Measurements from ENCODE around the gene ABI1.
"Not testable (repeated sequence)": the region's sequence is repeated elsewhere in the genome, so short reads cannot be mapped to it uniquely, and the experiment has no call there.

Gene ABI1

DNA sequence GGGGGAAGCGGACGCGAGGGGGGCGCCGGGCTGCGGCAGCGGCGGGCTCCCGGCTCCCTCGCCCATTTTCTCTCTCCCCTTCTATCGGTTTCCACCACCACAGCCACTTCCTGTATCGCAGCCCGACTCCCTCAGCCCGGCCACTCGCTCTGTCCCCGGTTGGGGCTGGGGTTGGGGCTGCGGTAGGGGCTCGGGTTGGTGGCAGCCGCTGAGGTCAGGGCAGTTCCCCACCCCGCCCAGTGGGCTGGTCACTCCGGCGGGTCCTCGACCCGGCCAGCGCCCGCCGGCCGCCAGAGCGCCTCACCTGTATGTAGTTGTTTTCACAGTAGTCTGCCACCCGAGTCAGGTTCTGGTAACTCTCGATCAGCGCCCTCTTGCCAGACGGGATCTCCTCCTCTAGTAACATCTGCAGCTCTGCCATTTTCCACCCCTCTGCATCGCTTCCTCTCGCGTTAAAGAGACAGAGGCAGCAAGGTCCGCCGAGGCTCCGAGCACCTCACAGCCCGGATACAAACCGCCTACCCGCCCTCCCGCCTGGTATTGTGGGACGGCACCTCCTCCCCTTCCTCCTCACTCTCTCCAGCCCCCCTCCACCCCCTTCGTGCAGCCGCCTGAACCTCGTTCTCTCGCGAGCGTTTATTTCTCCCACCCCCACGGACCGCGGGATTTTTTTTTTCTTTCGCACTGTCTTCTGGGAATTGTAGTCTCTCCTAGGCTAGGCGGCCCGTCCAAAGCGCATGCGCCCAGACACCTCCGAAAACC, at the start of gene ABI1:
Gene ABI1 (minus strand): TSS at position 516 of the 762 bp plus-strand sequence. CDS start 95 bp downstream, at position 421.
- intact Hi-C loops (cut with DNase I): loop anchor here (2.0 to 5.0 kb wide), 2 partner anchors 20 to 133 kb away; no protein-coding TSS in a partner anchor
- DNase-seq: peak; percentile 90 to 99 (median 97)

DNA sequence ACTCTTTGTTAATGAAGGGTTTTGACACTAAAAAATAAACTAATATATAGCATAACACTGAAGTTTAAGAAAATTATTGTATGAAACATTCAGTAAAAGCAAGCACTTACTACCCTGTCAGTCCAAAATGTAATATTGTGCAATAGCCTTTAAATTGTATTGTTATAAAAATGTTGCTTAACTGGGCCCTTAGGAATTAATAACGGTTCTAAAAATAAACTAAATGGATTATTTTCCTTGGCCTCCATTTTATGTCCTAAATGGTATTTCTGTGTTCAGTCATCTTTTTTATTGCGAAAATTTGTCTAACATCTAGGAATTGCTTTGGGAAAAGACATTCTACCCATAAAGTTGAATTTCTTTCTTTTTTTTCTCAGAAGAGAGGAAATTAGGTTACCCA, 49.0 kb upstream of the ABI1 start:
- no peak for DNase-seq
- intact Hi-C loops (cut with DNase I): no loop called here

DNA sequence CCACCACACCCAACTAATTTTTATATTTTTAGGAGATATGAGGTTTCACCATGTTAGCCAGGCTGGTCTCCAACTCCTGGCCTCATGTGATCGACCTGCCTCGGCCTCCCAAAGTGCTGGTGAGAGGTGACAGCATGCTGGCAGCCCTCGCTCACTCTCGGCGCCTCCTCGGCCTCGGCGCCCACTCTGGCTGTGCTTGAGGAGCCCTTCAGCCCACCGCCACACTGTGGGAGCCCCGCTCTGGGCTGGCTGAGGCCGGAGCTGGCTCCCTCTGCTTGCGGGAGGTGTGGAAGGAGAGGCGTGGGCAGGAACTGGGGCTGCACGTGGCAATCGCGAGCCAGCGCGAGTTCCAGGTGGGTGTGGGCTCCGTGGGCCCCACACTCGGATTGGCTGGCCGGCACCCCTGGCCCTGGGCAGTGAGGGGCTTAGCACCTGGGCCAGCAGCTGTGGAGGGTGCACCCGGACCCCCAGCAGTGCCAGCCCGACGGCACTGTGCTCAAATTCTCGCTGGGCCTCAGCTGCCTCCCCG, 44.6 kb upstream of the ABI1 start:
- intact Hi-C loops (cut with DNase I); DNase-seq: not testable (repeated sequence)

DNA sequence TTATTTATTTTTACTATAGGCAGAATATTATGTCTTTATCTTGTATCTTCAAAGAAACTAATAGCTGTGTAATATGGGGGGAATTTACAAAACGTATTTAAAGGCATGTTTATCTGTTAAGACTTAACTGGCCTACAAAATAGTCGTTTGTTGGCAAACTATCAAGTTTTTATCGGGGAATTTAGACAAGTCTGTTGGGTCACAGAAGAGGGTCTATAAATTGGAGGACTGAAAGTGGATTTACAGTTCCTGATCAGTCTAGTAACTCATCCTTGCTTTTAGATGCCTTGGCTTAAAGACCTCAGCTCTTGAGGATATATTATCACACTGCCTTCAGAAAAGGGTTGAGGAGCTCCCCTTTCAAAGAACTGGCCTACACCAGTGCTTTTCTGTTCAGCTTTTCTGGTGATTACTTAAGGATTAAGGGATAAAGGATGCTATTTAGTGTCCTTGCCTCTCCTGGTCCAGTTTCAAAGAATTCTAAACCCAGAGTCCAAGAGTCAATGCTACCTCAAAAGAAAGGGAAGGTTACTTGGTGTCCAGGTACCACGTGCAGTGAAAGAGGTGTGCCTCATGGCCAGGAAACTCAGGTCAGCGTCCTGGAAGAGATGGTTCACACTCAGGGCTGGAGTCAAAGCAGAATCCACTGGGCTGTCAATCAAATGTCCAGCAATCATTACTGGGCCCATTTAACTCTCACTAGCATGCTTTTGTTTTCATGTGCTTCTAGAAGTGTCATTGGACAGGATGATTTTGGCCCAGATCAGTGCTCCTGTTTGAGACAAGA, 42.9 kb upstream of the ABI1 start:
- DNase-seq: no peak
- intact Hi-C loops (cut with DNase I): no loop called here

DNA sequence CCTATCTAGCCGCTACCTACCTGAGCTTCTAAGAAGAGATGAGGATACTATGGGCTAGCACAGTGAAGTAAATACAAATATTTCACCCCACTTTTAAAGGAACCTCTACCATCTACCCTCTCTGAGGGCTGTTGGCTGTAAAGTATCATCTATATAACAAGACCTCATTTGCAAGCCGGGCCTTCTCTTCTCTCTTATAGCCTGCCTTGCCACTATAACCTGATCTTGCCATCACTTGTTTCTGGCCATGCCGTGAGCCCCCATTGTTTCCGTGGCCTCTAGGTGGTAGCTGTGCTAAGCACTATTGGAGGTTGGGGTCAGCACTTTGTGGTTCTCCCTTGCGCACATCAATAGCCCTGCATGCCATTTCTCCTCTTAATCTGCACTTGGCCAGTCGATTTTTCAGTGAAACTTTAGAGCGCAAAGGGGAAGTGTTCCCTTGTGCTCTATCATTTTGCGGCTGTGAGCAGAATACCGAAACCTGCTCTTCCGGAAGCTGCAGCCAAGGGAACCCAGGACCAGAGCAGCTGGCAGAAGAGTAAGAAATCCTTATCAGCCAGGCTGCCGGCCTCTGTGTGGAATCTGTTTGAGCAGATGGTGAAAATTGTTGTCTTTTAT, 31.7 kb upstream of the ABI1 start:
- DNase-seq: not testable (repeated sequence)
- intact Hi-C loops (cut with DNase I): loop anchor here (5.0 kb wide), 1 partner anchor 465 kb away; no protein-coding TSS in a partner anchor

DNA sequence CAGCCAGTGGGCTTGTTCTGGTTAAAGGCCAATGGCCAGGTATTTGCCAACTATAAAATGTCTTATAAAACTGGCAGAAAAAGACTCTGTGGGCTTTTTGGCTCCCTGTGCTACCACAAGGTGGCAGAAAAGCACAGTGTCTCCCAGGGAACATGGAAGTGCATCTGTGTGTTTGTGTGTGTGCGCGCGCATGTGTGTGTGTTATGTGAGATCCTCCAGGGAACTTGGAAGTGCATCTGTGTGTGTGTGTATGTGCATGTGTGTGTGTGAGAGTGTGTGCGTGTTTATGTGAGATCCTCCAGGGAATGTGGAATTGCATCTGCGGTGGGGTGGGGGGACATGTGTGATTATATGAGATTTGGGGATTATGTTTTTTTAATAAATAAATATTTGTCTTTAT, 30.2 kb upstream of the ABI1 start:
- intact Hi-C loops (cut with DNase I): loop anchor here (5.0 kb wide), 1 partner anchor 466 kb away; no protein-coding TSS in a partner anchor
- peak in 31 of 42 donors; percentile 14 to 65 (median 38) for DNase-seq

DNA sequence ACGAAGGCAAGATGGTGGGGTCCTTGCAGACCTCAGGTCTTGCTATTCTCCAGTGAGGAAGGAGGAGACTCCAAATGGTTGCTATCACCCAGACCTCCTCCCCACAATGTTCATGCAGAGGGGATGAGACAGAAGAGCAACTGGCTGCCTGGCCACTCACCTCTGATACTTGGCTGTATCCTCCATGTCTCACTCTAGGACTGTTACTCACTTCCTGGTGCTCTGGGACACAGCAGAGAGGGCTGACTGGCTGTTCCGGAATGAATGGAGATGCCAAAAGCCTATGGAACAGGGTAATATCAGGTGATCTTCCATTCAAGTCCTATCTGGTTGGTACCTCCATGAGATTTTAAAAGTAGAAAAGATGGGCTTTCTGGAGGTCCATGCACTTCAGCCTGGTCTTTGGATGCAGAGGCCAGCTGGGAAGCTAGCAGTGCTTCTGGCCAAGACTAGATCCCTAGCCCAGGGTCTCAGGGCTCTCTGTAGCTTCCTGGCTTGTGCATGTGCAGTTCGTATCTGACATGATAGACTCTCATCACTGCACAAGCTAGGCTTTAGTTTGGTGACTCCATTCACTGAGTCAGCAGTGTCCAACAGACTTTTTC, 27.0 kb upstream of the ABI1 start:
- intact Hi-C loops (cut with DNase I): no loop called here
- no peak for DNase-seq

DNA sequence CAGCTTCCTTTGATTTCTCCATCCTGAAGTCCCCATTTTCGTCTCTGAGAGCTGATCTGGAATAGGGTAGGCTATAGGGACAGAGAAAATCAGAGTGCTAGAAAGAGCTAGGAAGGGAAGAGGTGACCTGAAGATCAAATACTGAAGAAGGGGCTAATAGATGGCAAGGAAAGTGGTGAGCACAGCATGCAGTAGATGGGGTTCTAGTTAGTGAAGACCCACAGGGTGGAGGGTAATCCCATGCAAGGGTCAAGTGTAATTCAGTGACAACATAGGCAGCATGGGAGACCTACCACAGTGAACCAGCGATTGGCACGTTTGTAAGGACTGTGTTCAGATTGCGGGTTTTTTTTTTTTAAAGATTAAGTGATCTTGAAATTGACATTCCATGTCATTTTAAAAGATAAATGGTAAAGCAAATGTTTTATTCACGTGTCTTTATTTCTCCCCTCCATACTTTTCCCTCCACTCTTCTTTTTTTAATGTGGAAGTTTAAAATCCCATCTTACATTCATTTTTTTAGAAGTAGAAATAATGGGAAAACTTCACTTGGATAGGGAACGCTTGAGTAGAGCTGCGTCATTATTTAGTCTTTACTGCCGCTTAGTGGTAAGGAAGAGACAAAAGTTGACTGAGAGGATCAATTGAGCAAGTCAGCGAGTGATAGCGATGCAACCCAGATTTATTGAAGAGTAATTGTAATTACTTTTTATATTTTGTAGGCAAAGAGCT, 21.0 kb upstream of the ABI1 start:
- intact Hi-C loops (cut with DNase I): loop anchor here (2.0 to 5.0 kb wide), 2 partner anchors 21 to 154 kb away; partner anchors contain the start of gene ABI1
- peak in 8 of 42 donors; percentile 30 to 66 (median 39) for DNase-seq

DNA sequence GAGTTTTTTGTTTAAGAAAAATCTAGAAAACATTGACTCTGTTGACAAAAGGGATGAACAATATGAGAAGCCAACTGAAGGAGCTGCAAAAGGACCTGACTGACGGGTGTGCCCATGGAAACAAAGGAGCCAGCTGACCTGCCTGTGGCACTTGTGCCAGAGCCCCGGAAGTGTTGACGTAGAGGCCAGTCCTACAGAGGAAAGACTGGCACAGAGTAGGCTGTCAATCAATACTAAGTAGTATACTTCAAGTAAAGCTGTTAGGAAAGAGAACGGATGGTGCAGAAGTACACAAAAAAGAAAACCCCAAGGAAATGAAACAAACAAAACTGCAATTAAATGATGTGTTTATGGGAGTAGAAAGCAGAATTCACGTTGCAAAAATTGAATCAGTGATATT, 19.0 kb upstream of the ABI1 start:
- DNase-seq: peak in 23 of 42 donors; percentile 9 to 69 (median 41)
- intact Hi-C loops (cut with DNase I): loop anchor here (2.0 to 5.0 kb wide), 2 partner anchors 19 to 152 kb away; partner anchors contain the start of gene ABI1

DNA sequence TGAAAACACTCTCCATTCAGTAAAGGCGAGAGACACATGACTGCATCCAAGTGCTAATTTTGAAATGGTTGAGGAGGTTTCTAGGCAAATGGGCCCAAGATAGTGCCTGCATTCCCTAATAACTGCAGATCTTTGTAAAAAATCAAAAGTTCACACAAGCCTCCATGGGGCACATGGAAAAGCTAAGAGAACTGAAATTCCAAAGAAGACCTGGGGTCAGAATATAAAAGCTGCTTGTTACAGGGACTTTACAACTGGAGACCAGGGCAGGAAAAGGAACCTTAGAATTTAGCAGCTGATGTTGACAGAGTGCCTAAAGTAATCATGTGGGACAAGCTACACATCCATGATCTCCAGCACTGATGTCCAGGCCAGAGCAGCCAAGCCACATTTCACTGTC, 10.0 kb upstream of the ABI1 start:
- intact Hi-C loops (cut with DNase I): no loop called here
- no peak for DNase-seq

DNA sequence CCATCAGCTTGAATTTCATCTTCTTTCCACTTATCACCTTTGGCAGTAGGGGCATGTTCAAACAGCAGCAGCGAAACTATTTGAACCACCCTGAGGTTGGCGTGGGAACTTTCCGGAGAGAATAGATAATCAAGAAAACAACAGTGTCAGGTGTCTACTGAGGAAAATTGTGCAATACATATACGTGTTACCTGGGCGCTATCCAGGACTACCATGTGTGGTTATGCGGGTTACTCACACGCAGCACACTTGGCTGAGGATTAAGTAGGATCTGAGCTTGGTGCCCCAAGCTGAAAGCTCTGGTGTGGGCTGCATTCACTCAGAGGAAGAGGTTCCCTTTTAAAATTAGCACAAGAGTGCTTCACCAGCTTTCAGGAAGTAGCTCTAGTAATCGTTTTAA, 8.8 kb upstream of the ABI1 start:
- intact Hi-C loops (cut with DNase I): no loop called here
- DNase-seq: peak in 12 of 42 donors; percentile 14 to 57 (median 32)

DNA sequence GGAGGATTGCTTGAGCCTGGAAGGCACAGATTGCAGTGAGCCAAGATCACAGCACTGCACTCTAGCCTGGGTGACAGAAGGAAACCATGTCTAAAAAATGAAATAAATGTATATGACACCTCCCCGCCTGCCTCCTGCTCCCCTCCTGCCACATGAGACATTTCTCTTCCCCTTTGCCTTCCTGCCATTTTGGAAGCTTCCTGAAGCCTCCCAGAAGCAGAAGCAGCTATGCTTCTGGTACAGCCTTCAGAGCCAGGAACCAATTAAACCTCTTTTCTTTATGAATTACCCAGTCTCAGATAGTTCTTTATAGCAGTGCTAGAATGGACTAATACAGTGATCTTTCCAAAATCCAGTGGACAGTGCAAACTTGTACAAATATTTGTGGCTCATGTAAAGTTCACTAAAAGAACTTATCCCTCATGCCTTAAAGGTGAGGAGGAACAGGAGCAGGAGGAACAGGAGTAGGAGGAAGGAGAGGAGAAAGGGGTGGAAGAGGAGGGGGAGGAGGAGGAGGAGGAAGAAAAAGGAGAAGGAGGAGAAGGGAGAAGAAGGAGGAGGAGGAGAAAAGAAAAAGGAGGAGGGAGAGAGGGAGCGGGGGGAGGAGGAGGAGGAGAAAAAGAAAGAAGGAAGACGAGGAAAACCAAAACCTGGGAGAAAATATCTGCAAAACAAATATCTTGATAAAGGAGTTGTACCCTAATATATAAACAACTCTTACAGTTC, 2.8 kb upstream of the ABI1 start:
- no peak for DNase-seq
- intact Hi-C loops (cut with DNase I): loop anchor here (5.0 kb wide), 1 partner anchor 136 kb away; no protein-coding TSS in a partner anchor

DNA sequence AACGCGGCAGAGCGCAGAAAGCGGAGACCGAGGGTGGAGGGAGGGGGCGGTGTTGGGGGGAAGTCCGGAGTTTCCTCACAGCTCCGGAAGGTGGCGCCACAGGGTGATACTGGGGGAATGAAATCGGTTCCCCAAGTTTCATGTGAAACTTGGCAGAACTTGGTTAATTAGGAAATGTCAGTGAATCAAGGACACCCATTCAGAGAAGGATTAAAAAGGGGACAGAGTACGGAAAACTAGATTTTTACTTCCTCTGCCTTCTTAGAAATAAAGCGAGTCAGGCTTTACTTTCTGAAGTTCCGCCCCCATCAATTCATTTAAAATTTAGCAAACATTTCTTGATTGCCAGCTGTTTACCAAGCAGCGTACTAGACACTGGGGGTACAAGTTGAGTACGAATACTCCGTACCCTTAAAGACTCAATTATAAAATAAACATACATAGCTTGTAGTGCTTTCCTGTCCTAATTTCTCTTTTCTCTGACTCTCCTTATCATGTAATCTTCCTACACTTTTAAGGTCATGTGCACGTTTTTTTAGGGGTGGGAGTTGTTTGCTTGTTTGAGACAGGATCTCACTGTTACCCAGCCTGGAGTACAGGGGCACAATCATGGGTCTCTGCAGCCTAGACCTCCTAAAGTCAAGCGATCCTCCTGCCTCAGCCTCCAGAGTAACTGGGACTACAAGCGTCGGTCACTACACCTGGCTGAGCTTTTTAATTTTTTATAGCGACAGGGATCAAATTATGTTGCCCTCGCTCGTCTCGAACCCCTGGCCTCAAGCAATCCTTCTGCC, 644 bp upstream of the ABI1 start:
- intact Hi-C loops (cut with DNase I): loop anchor here (2.0 to 5.0 kb wide), 2 partner anchors 19 to 134 kb away; no protein-coding TSS in a partner anchor
- no peak for DNase-seq

DNA sequence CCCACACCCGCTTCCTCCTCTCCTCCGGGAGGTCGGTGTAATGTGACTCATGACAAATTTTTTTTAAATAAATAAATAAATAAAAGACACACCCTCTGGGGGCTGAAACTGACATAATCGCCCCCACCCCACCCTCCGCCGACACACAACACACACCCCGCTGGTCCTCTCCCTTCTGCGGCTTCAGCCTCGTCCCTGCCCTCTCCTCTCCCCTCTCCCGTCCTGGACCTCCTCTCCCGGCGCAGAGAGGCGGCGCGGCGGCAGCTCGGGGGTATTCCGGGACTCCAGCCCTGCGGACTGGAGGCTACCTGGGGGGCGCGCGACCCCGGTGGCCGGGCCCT, 686 bp downstream of the ABI1 start:
- intact Hi-C loops (cut with DNase I): loop anchor here (2.0 to 5.0 kb wide), 2 partner anchors 21 to 133 kb away; no protein-coding TSS in a partner anchor
- DNase-seq: peak; percentile 10 to 74 (median 46)

DNA sequence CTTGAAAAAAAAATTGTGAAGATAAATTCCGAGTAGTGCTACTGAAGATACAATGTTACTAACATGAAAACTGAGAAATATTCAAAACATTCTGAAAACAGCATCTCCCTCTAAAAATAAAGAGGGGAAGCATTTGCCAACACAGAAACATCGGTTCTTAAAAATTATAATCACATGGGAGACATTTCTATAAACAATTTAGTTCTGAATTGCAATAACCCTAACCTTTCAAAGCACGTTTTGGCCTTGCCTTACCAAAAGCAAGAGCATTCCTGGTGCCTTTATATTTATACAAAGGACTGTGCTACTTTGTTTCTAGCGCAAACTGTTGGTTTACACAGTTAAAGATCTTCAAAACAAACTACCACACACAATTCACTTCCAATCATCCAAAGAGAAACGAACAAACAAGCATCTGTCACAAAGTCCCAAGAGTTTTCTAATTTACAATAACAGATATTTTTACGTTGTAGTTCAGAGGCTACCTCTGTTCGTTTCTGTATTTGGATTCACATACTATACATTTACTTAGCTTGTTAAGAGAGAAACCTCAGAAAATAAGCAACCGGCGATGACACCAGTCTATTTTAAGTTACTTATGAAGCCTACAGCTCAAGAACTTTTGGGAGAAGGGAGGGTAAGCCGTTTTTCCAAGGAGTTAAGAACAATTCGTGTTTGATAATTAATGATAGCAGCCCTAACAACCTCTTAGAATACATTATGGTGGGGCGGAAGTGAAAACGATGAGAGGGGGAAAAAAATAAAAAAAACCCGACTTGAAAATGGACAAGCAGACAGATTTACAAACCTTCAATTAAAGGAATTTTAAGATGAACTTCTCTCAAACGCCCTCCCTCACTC, 1.3 kb downstream of the ABI1 start:
- intact Hi-C loops (cut with DNase I): loop anchor here (2.0 to 5.0 kb wide), 2 partner anchors 21 to 132 kb away; no protein-coding TSS in a partner anchor

DNA sequence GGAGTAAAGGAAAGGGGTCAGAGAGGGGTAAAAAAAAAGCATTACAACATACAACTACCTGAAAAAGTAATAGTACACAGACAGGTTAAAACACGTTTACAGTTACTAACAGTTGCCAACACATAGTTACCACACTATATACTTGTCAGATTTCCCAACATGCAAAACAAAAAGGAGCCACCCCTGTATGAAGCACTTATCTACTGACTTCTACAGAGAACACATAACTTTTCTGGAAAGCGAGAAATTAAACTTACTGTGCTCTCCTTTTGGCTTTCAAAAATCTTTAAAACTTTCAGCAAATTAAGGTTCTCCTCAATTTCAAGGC, 2.1 kb downstream of the ABI1 start:
- intact Hi-C loops (cut with DNase I): no loop called here

More for the DNA sequence above, 1.3 kb downstream of the ABI1 start:
- DNase-seq: no peak

More for the DNA sequence above, 2.1 kb downstream of the ABI1 start:
- no peak for DNase-seq

Measured in head of caudate nucleus (tissue), 42 donors.